ENCODE data around the gene NQO2. TPM values are rescaled to one million over a fixed set of nuclear protein-coding genes. Genes with fewer than 3 reads are reported as not detected.
"Not testable (repeated sequence)": the region's sequence is repeated elsewhere in the genome, so short reads cannot be mapped to it uniquely, and the experiment has no call there.

The NQO2 gene
- total and polyA plus RNA-seq, 2 donors, result 16.4 to 21.7 TPM

DNA sequence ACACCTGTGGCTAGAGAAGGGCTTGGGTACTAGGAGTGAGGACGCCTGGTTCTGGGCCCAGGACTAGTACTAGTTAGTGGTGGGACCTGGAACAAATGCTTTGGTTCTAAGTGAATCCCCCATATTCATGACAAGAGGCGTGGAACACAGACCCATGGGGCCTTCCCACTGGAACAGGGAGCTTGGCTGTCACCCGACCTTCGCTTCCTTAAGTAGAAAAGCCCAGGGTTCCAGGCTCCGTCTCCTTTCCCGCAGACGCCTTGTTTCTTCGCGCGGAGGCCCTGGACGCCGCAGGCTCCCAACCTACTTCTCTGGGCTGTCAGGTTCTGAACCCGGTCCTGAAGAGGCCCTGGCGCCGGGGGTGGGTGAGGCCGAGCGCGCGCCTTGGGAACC, 63.6 kb downstream of the NQO2 start:
- not testable (repeated sequence) for H3K9me3 ChIP-seq (ENCODE audit: control insufficient read depth in 2 of 2, insufficient read depth in 1 of 2, low read length in 1 of 2); H3K27ac ChIP-seq (ENCODE audit: low read depth in 1 of 2, low read length in 1 of 2); H3K36me3 ChIP-seq (ENCODE audit: control insufficient read depth in 2 of 2, insufficient read depth in 2 of 2, low read length in 1 of 2); DNase-seq (ENCODE audit: low read depth in 6 of 9, low spot score in 9 of 9)
- Histone ChIP-seq H3K27me3 (ENCODE audit: control insufficient read depth in 2 of 2, insufficient read depth in 1 of 2, low read length in 1 of 2) (peaks cover 0 to 17% of the 10 kb centered on the region in 2 donors), H3K4me1 (ENCODE audit: control insufficient read depth in 2 of 2, insufficient read depth in 2 of 2, low read length in 2 of 2) (peaks cover 3 to 18% of the 10 kb centered on the region in 2 donors), H3K4me3 (ENCODE audit: low read length in 2 of 2) (peak overlapping the region; percentile 55 to 76)
- WGBS, result 7% methylated on average over 15 of the region's 19 CpGs

DNA sequence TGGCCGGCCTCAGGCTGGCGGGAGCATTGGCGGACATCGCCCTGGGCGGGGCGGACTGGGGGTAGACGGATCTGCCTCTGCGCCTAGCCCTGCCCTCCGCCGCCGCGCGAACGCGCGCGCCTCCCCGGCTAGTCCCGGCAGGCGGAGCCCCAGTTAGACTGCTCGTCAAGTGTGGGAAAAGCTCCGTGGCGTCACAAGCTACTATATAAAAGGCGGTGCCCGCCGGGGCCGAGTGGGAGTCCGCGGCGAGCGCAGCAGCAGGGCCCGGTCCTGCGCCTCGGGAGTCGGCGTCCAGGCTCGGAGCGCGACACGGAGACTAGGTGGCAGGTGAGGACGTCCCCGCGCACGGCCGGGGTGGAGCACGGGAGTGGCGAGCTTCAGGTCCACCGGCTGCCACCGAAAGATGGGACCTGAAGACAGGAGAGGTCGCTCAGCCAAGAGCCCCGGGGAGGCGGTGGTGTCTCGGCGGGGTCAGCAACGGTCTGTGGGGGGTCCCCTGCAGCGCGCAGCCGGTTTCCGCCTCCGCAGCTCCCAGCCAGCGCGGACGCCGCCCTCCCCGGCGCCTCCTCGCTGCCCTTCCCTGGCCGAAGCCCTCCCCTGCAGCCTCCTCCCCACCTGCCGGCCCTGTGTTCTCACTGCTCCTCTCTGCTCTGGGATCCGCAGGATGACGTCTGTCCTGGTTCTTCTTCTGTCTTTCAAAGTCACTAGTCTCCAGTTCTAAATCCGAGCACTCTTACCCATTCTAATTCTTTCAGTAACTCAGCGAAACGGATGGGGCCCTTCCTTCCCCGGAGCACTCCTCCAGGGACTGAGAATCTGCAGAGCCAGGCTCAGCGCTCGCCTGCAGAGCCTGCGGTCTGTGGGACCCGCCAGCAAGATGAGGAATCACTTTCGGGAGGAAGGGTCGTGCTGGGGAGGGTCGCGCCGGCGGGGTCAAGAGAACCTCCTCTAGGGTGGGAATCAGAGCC, 64.3 kb downstream of the NQO2 start:
- H3K27ac ChIP-seq (ENCODE audit: low read depth in 1 of 2, low read length in 1 of 2), result peak overlapping the region; percentile 30 to 94
- peaks cover 0 to 17% of the 10 kb centered on the region in 2 donors for H3K27me3 ChIP-seq (ENCODE audit: control insufficient read depth in 2 of 2, insufficient read depth in 1 of 2, low read length in 1 of 2)
- peak in 8 of 9 donors; percentile 42 to 87 (median 65) for DNase-seq (ENCODE audit: low read depth in 6 of 9, low spot score in 9 of 9)
- WGBS, result under 1% methylated on average over 85 of the region's 85 CpGs
- H3K9me3 ChIP-seq (ENCODE audit: control insufficient read depth in 2 of 2, insufficient read depth in 1 of 2, low read length in 1 of 2), result no peaks in the 10 kb centered on the region
- peak overlapping the region; percentile 55 to 76 for H3K4me3 ChIP-seq (ENCODE audit: low read length in 2 of 2)
- H3K4me1 ChIP-seq (ENCODE audit: control insufficient read depth in 2 of 2, insufficient read depth in 2 of 2, low read length in 2 of 2), result peaks cover 3 to 17% of the 10 kb centered on the region in 2 donors
- no peaks in the 10 kb centered on the region for H3K36me3 ChIP-seq (ENCODE audit: control insufficient read depth in 2 of 2, insufficient read depth in 2 of 2, low read length in 1 of 2)

DNA sequence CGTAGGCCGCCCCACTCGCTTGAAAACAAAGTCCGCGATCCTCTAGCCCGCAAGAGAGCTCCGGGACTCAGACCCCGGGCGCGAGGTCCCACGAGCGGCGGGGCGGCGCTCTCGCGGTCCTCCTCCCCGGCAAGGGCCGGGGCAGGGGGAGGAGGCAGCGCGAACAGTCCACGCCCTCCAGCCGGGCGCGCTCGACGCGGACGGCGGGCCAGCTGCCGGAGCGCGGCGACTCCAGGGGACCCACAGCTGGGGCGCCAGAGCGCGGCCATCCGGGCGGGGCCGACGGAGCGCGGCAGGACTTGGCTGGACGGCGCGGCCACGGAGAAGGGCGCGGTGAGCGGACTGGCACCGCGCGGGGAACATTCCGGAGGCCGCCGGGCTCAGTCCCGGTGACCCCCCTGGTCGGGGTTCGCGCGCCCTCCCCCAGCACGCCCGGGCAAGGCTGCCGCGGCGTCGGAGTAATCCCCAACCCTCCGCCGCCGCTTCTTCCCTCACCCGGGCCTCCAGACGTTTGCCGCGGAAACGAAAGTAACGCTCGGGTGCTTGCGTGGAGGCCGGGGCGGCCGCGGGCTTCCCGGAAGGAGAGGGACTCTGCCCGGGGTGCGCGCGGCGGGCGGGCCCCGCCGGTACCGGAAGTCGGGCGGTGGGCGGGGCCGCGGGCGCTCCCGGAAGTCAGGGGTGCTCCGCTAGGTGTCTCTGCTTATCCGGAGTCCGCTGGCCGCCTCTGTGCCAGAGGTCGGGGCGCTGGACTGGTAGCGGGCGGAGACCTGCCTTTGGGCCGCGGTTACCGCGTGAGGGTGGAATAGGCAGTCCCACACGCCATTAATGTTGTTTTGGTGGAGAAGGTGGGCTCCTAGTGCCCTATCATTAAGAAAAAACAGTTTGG, 68.9 kb downstream of the NQO2 start, which contains the start of gene RIPK1:
TSS of gene RIPK1 (plus strand) at position 166 of the 886 bp plus-strand sequence. CDS start 8,330 bp downstream, outside the sequence.
- H3K4me1 ChIP-seq (ENCODE audit: control insufficient read depth in 2 of 2, insufficient read depth in 2 of 2, low read length in 2 of 2), result peaks cover 5 to 20% of the 10 kb centered on the region in 2 donors
- no peaks in the 10 kb centered on the region for H3K9me3 ChIP-seq (ENCODE audit: control insufficient read depth in 2 of 2, insufficient read depth in 1 of 2, low read length in 1 of 2)
- WGBS, result under 1% methylated on average over 112 of the region's 112 CpGs
- peak within 1 kb of the TSS; percentile 97 to 99 for H3K27ac ChIP-seq (ENCODE audit: low read depth in 1 of 2, low read length in 1 of 2)
- peak within 1 kb of the TSS; percentile 69 to 86 for H3K4me3 ChIP-seq (ENCODE audit: low read length in 2 of 2)
- DNase-seq (ENCODE audit: low read depth in 6 of 9, low spot score in 9 of 9), result peak; percentile 65 to 95 (median 85)
- H3K27me3 ChIP-seq (ENCODE audit: control insufficient read depth in 2 of 2, insufficient read depth in 1 of 2, low read length in 1 of 2), result peaks cover 0 to 14% of the 10 kb centered on the region in 2 donors
- peaks cover 2 to 3% of the 10 kb centered on the region in 2 donors for H3K36me3 ChIP-seq (ENCODE audit: control insufficient read depth in 2 of 2, insufficient read depth in 2 of 2, low read length in 1 of 2)

Other genes with a start within 250 kb of the NQO2 start
- 0.42 TPM for gene MYLK4, start 249.0 kb upstream of the NQO2 start, total RNA-seq
- 0.52 TPM for gene MYLK4, start 249.0 kb upstream of the NQO2 start, polyA plus RNA-seq
- 48.3 TPM for gene WRNIP1, start 234.5 kb upstream of the NQO2 start, total RNA-seq
- 85.3 TPM for gene WRNIP1, start 234.5 kb upstream of the NQO2 start, polyA plus RNA-seq
- gene SERPINB1, start 158.0 kb upstream of the NQO2 start, total RNA-seq, result 29.9 TPM
- 120 TPM for gene SERPINB1, start 158.0 kb upstream of the NQO2 start, polyA plus RNA-seq
- gene SERPINB9, start 96.6 kb upstream of the NQO2 start, total RNA-seq, result 18.7 TPM
- 29.5 TPM for gene SERPINB9, start 96.6 kb upstream of the NQO2 start, polyA plus RNA-seq
- gene SERPINB6, start 28.3 kb upstream of the NQO2 start, total RNA-seq, result 23.1 TPM
- gene SERPINB6, start 28.3 kb upstream of the NQO2 start, polyA plus RNA-seq, result 84.3 TPM
- 15.5 TPM for gene RIPK1, start 68.6 kb downstream of the NQO2 start, total RNA-seq
- 25.2 TPM for gene RIPK1, start 68.6 kb downstream of the NQO2 start, polyA plus RNA-seq
- gene BPHL, start 118.8 kb downstream of the NQO2 start, total RNA-seq, result 11.6 TPM
- 16.8 TPM for gene BPHL, start 118.8 kb downstream of the NQO2 start, polyA plus RNA-seq
- 13.7 TPM for gene TUBB2A, start 157.7 kb downstream of the NQO2 start, total RNA-seq
- 19.6 TPM for gene TUBB2A, start 157.7 kb downstream of the NQO2 start, polyA plus RNA-seq
- gene TUBB2B, start 227.8 kb downstream of the NQO2 start, total RNA-seq, result 6.8 TPM
- 4.3 TPM for gene TUBB2B, start 227.8 kb downstream of the NQO2 start, polyA plus RNA-seq

All from thymus (tissue), 11 donors.